Mucosa of descending colon (tissue), 3 donors: ENCODE data around the gene BTBD2. TPM values are rescaled to one million over a fixed set of nuclear protein-coding genes. Genes with fewer than 3 reads are reported as not detected.

Source experiments
- ATAC-seq: fragments of 200-7000 bp; cut with Tn5 transposase; one replicate; pipeline ENCODE4 v1.9.1; 2020; ENCODE audit warnings: mild to moderate bottlenecking, moderate library complexity
- DNase-seq, 3 donors: peaks; one replicate each; pipeline ENCODE4 v3.0.0-alpha.2; 2020
- H3K36me3 ChIP-seq: fragments of 200-600 bp; one replicate; pipeline ENCODE4 v1.8.0; 2021; ENCODE audit warnings: low read depth, mild to moderate bottlenecking
- H3K4me1 ChIP-seq: fragments of 200-600 bp; one replicate; pipeline ENCODE4 v1.8.0; 2021; ENCODE audit warnings: low read depth, mild to moderate bottlenecking
- H3K4me3 ChIP-seq: fragments of 200-600 bp; one replicate; pipeline ENCODE4 v1.8.0; 2021; ENCODE audit warnings: mild to moderate bottlenecking
- H3K9me3 ChIP-seq: fragments of 200-600 bp; one replicate; pipeline ENCODE4 v1.8.0; 2021; ENCODE audit warnings: mild to moderate bottlenecking
- CTCF ChIP-seq: fragments of 200-600 bp; IDR thresholded peaks from one replicate; pipeline ENCODE4 v1.8.0; 2022; ENCODE audit warnings: antibody characterized with exemption, mild to moderate bottlenecking
- intact Hi-C, 2 donors: fragments of 100-400 bp; cut with DNase I in 1 of 2; cut with micrococcal nuclease in 1 of 2; formaldehyde crosslinking; loops; one replicate each; pipeline versions ENCODE4 v1.11.0 to v1.11.1; 2022; cut with DNase I, micrococcal nuclease
- total RNA-seq, 3 donors: library from RNA; stranded (reverse); fragmentation: NEBNext Ultra II Directional in 2 of 3; extraction: Animal tissue kit (Norgen Biotek cat#: 25700) in 2 of 3; gene quantifications; one replicate each; pipeline versions ENCODE4 v1.2.1 to v1.2.4, GENCODE V29; 2021 to 2023
- donor health status: DM: no; HTN: no; CAD: no; lungs with moderate emphysema.
- donor health status: DM: no; HTN: no; CAD: no.
- donor health status: DM: no; HTN: yes; CAD: no.

BTBD2 gene
- total RNA-seq, 3 donors from 2014 or later = 66.0 to 82.3 (median 71.5) TPM

GRCh38 chr19:1954532-1954933 lies 61.0 kb downstream of the BTBD2 start:
- Histone ChIP-seq H3K9me3 (no peaks in the 10 kb centered on the region), H3K36me3 (no peaks in the 10 kb centered on the region), H3K4me1 (no peaks in the 10 kb centered on the region), H3K4me3 (no peak overlapping the region)
- no peak for TF ChIP-seq CTCF
- no peak for DNase-seq
- no peak for ATAC-seq
- intact Hi-C loops = no loop called here

- no peaks in the 10 kb centered on the region for H3K4me1 ChIP-seq
- ATAC-seq (no peak), DNase-seq (no peak)
- H3K36me3 ChIP-seq = no peaks in the 10 kb centered on the region
- no peaks in the 10 kb centered on the region for H3K9me3 ChIP-seq
- no peak overlapping the region for H3K4me3 ChIP-seq
- intact Hi-C loops = no loop called here
- TF ChIP-seq CTCF = no peak
Measured at GRCh38 chr19:1953441-1954094, 61.9 kb downstream of the BTBD2 start.

- intact Hi-C loops = no loop called here
Measured at GRCh38 chr19:1953037-1953436, 62.5 kb downstream of the BTBD2 start.

DNA sequence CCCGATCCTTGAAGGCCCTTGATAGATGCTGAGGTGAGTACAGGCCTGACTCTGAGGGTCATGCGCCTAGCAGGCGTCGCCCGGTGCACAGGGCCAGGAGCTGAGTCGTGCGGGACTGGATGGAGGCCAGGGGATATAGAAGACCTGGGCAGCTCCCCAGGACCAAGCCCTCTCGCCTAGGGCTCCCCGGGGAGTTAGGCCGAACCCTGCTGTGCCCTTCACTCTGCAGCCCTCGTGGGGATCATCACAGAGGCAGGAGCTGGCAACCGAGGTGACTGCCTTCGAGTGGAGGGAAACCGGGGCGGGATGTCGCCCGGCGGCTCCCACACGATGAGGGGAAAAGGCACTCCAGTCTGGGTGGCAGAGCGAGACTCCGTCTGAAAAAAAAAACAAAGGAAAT lies 62.9 kb downstream of the BTBD2 start:
- TF ChIP-seq CTCF = no peak
- intact Hi-C loops = no loop called here
- H3K36me3 ChIP-seq = no peaks in the 10 kb centered on the region
- DNase-seq = no peak
- H3K4me1 ChIP-seq = no peaks in the 10 kb centered on the region
- no peaks in the 10 kb centered on the region for H3K9me3 ChIP-seq
- no peak for ATAC-seq
- no peak overlapping the region for H3K4me3 ChIP-seq

More at GRCh38 chr19:1953037-1953436, 62.5 kb downstream of the BTBD2 start:
- Histone ChIP-seq H3K4me3 (no peak overlapping the region), H3K4me1 (no peaks in the 10 kb centered on the region), H3K9me3 (no peaks in the 10 kb centered on the region), H3K36me3 (no peaks in the 10 kb centered on the region)
- no peak for TF ChIP-seq CTCF
- DNase-seq (no peak), ATAC-seq (no peak)

GRCh38 chr19:1950640-1951039 lies 64.9 kb downstream of the BTBD2 start:
- Histone ChIP-seq H3K4me3 (no peak overlapping the region), H3K36me3 (no peaks in the 10 kb centered on the region), H3K4me1 (peaks cover 3% of the 10 kb centered on the region), H3K9me3 (no peaks in the 10 kb centered on the region)
- intact Hi-C loops = no loop called here
- no peak for TF ChIP-seq CTCF
- DNase-seq (no peak), ATAC-seq (no peak)
